Skeletal muscle satellite cell (primary cell): ENCODE results near the gene LRRC1.
A peak's percentile ranks its signal among the peaks of the same experiment; 100 is the strongest.

Experiments
- H3K27me3 ChIP-seq: 2 replicates; pipeline ENCODE4 v1.7.0; 2013; ENCODE audit warnings: low read length; ENCODE audit not compliant: control insufficient read depth, insufficient read depth
- H3K36me3 ChIP-seq: 2 replicates; pipeline ENCODE4 v1.7.0; 2013; ENCODE audit warnings: mild to moderate bottlenecking, control low read depth, low read length; ENCODE audit not compliant: insufficient read depth
- H3K4me1 ChIP-seq: 2 replicates; pipeline ENCODE4 v1.7.0; 2013; ENCODE audit warnings: low read length; ENCODE audit not compliant: control insufficient read depth, insufficient read depth
- H3K4me2 ChIP-seq: 2 replicates; pipeline ENCODE4 v1.7.0; 2013; ENCODE audit warnings: mild to moderate bottlenecking, low read length
- H3K4me3 ChIP-seq: 2 replicates; pipeline ENCODE4 v1.7.0; 2013; ENCODE audit warnings: low read length
- H3K9ac ChIP-seq: 2 replicates; pipeline ENCODE4 v1.7.0; 2013; ENCODE audit warnings: mild to moderate bottlenecking, low read depth, low read length, moderate library complexity
- H3K9me3 ChIP-seq: replicated peaks from 2 replicates; pipeline ENCODE4 v1.7.0; 2013; ENCODE audit warnings: mild to moderate bottlenecking, control low read depth, low read length

The LRRC1 gene

GRCh38 chr6:53918854-53919510 is 124.2 kb downstream of the LRRC1 start:
- Histone ChIP-seq H3K4me1 (no peaks in the 10 kb centered on the region), H3K36me3 (no peaks in the 10 kb centered on the region), H3K9me3 (no peaks in the 10 kb centered on the region), H3K9ac (no peak overlapping the region), H3K27me3 (no peaks in the 10 kb centered on the region), H3K4me2 (no peak overlapping the region), H3K4me3 (no peak overlapping the region)

- Histone ChIP-seq H3K4me1 (no peaks in the 10 kb centered on the region), H3K4me3 (no peak overlapping the region), H3K9me3 (no peaks in the 10 kb centered on the region), H3K36me3 (no peaks in the 10 kb centered on the region), H3K4me2 (no peak overlapping the region), H3K9ac (no peak overlapping the region), H3K27me3 (no peaks in the 10 kb centered on the region)
These were observed 125.1 kb downstream of the LRRC1 start for GRCh38 chr6:53919881-53920360.

GRCh38 chr6:53920881-53921280 is 126.1 kb downstream of the LRRC1 start:
- H3K9ac ChIP-seq: no peak overlapping the region

GRCh38 chr6:53921639-53922038 is 126.8 kb downstream of the LRRC1 start:
- Histone ChIP-seq H3K9ac (no peak overlapping the region), H3K4me2 (no peak overlapping the region), H3K9me3 (no peaks in the 10 kb centered on the region), H3K4me1 (peaks cover 5% of the 10 kb centered on the region), H3K27me3 (no peaks in the 10 kb centered on the region), H3K4me3 (no peak overlapping the region), H3K36me3 (no peaks in the 10 kb centered on the region)

More at GRCh38 chr6:53920881-53921280, 126.1 kb downstream of the LRRC1 start:
- no peak overlapping the region for H3K4me3 ChIP-seq
- no peak overlapping the region for H3K4me2 ChIP-seq
- H3K27me3 ChIP-seq: no peaks in the 10 kb centered on the region
- no peaks in the 10 kb centered on the region for H3K36me3 ChIP-seq
- H3K9me3 ChIP-seq: no peaks in the 10 kb centered on the region
- H3K4me1 ChIP-seq: no peaks in the 10 kb centered on the region

GRCh38 chr6:53922539-53922981 is 127.8 kb downstream of the LRRC1 start:
- Histone ChIP-seq H3K9ac (no peak overlapping the region), H3K4me2 (no peak overlapping the region), H3K4me1 (peaks cover 12% of the 10 kb centered on the region), H3K27me3 (no peaks in the 10 kb centered on the region), H3K9me3 (no peaks in the 10 kb centered on the region), H3K4me3 (no peak overlapping the region), H3K36me3 (no peaks in the 10 kb centered on the region)

- no peak overlapping the region for H3K4me3 ChIP-seq
- peaks cover 12% of the 10 kb centered on the region for H3K4me1 ChIP-seq
- no peaks in the 10 kb centered on the region for H3K27me3 ChIP-seq
- H3K9me3 ChIP-seq: no peaks in the 10 kb centered on the region
- no peak overlapping the region for H3K4me2 ChIP-seq
- H3K9ac ChIP-seq: no peak overlapping the region
- H3K36me3 ChIP-seq: no peaks in the 10 kb centered on the region
These were observed 129.5 kb downstream of the LRRC1 start for GRCh38 chr6:53924277-53924676.

GRCh38 chr6:53924821-53925422 is 130.1 kb downstream of the LRRC1 start:
- H3K4me1 ChIP-seq: peaks cover 12% of the 10 kb centered on the region

GRCh38 chr6:53925891-53926290 is 131.1 kb downstream of the LRRC1 start:
- Histone ChIP-seq H3K9me3 (no peaks in the 10 kb centered on the region), H3K4me2 (no peak overlapping the region), H3K36me3 (no peaks in the 10 kb centered on the region), H3K4me3 (no peak overlapping the region), H3K4me1 (peaks cover 12% of the 10 kb centered on the region), H3K9ac (no peak overlapping the region), H3K27me3 (no peaks in the 10 kb centered on the region)

More at GRCh38 chr6:53924821-53925422, 130.1 kb downstream of the LRRC1 start:
- H3K4me2 ChIP-seq: no peak overlapping the region
- H3K36me3 ChIP-seq: no peaks in the 10 kb centered on the region
- H3K9me3 ChIP-seq: no peaks in the 10 kb centered on the region
- no peak overlapping the region for H3K9ac ChIP-seq
- H3K27me3 ChIP-seq: no peaks in the 10 kb centered on the region
- no peak overlapping the region for H3K4me3 ChIP-seq

GRCh38 chr6:53926505-53926904 is 131.7 kb downstream of the LRRC1 start:
- Histone ChIP-seq H3K36me3 (no peaks in the 10 kb centered on the region), H3K4me2 (peak overlapping the region; percentile 43), H3K9ac (no peak overlapping the region), H3K4me3 (no peak overlapping the region), H3K4me1 (peaks cover 12% of the 10 kb centered on the region), H3K27me3 (no peaks in the 10 kb centered on the region), H3K9me3 (no peaks in the 10 kb centered on the region)

- peaks cover 12% of the 10 kb centered on the region for H3K4me1 ChIP-seq
- H3K9me3 ChIP-seq: no peaks in the 10 kb centered on the region
- H3K36me3 ChIP-seq: no peaks in the 10 kb centered on the region
- H3K4me2 ChIP-seq: no peak overlapping the region
- H3K4me3 ChIP-seq: no peak overlapping the region
- H3K27me3 ChIP-seq: no peaks in the 10 kb centered on the region
- H3K9ac ChIP-seq: no peak overlapping the region
These were observed 133.8 kb downstream of the LRRC1 start for GRCh38 chr6:53928641-53929040.

- H3K4me3 ChIP-seq: no peak overlapping the region
- H3K4me2 ChIP-seq: no peak overlapping the region
- no peak overlapping the region for H3K9ac ChIP-seq
- no peaks in the 10 kb centered on the region for H3K27me3 ChIP-seq
- no peaks in the 10 kb centered on the region for H3K36me3 ChIP-seq
- H3K4me1 ChIP-seq: peaks cover 12% of the 10 kb centered on the region
- H3K9me3 ChIP-seq: no peaks in the 10 kb centered on the region
These were observed 134.4 kb downstream of the LRRC1 start for GRCh38 chr6:53929041-53929820.
